ENCODE measurements around the gene SHF. TPM values are rescaled to one million over a fixed set of nuclear protein-coding genes. Genes with fewer than 3 reads are reported as not detected.

SHF gene
- total RNA-seq, 1 donor from 2014 or later, result 7.1 TPM

DNA sequence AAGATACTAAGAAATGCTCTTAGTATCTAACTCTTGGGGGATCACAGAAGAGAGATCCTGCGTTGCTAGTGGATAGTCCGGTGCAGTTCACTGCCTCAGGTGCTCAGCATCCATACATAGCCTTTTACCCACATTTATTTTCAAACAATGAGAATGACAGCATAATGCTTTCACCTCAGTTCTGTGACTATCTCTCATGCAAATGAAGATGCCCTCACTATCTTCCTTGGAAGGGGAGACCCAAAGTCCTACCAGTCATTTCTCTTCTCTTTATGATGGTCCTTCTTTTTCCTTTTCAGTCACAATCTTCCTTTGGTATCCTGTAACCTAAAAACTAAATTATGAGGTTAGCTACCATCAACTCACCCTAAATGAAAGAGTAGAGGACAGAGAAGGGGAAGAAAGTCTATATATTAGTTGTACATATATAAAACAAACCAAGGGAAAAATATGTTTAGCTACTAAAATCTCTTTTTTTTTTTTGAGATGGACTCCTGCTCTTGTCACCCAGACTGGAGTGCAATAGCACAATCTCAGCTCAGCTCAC is 33.4 kb upstream of the SHF start:
- ATAC-seq (no peak), DNase-seq (no peak)
- Histone ChIP-seq H3K36me3 (no peaks in the 10 kb centered on the region), H3K27ac (no peak overlapping the region), H3K9me3 (no peaks in the 10 kb centered on the region), H3K4me1 (no peaks in the 10 kb centered on the region), H3K27me3 (peaks cover 17% of the 10 kb centered on the region), H3K4me3 (no peak overlapping the region)
- intact Hi-C loops (cut with DNase I), result no loop called here
- TF ChIP-seq, protein P1, sequence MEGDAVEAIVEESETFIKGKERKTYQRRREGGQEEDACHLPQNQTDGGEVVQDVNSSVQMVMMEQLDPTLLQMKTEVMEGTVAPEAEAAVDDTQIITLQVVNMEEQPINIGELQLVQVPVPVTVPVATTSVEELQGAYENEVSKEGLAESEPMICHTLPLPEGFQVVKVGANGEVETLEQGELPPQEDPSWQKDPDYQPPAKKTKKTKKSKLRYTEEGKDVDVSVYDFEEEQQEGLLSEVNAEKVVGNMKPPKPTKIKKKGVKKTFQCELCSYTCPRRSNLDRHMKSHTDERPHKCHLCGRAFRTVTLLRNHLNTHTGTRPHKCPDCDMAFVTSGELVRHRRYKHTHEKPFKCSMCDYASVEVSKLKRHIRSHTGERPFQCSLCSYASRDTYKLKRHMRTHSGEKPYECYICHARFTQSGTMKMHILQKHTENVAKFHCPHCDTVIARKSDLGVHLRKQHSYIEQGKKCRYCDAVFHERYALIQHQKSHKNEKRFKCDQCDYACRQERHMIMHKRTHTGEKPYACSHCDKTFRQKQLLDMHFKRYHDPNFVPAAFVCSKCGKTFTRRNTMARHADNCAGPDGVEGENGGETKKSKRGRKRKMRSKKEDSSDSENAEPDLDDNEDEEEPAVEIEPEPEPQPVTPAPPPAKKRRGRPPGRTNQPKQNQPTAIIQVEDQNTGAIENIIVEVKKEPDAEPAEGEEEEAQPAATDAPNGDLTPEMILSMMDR (IDR thresholded peaks at IDR 0.05), result no peak

DNA sequence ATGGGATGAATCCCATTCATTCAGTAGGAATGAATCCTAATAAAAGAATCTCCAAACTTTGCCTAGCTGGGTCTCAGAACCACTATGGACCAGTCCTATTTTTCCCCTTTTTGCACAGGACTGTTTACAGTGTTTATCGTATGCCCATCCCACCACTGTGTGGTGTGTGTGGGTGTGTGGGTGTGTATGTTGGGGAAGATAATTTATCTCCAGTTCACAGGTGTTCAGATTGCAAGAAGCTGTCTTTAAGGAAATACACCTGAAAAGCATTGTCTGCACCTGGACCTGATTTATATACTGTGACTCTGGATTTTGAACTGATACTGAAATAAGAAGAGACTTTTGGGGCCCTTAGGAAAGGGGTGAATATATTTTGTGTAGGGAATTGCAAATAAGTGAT is 24.7 kb upstream of the SHF start:
- no peaks in the 10 kb centered on the region for H3K9me3 ChIP-seq
- H3K4me1 ChIP-seq, result no peaks in the 10 kb centered on the region
- H3K36me3 ChIP-seq, result no peaks in the 10 kb centered on the region
- H3K4me3 ChIP-seq, result no peak overlapping the region
- ATAC-seq, result no peak
- no peaks in the 10 kb centered on the region for H3K27me3 ChIP-seq
- no peak for DNase-seq
- TF ChIP-seq, protein P1 (IDR thresholded peaks at IDR 0.05), result no peak
- intact Hi-C loops (cut with DNase I), result no loop called here
- H3K27ac ChIP-seq, result no peak overlapping the region

GRCh38 chr15:45205192-45205591 is 17.4 kb upstream of the SHF start:
- Histone ChIP-seq H3K27ac (no peak overlapping the region), H3K9me3 (no peaks in the 10 kb centered on the region), H3K4me1 (peaks cover 9% of the 10 kb centered on the region), H3K27me3 (no peaks in the 10 kb centered on the region), H3K36me3 (no peaks in the 10 kb centered on the region), H3K4me3 (no peak overlapping the region)
- peak; percentile 59 for ATAC-seq
- intact Hi-C loops (cut with DNase I), result no loop called here
- TF ChIP-seq, protein P1 (IDR thresholded peaks at IDR 0.05), result peak; percentile 72
- no peak for DNase-seq

- TF ChIP-seq, protein P1 (IDR thresholded peaks at IDR 0.05), result no peak
- H3K36me3 ChIP-seq, result no peaks in the 10 kb centered on the region
- no peak overlapping the region for H3K4me3 ChIP-seq
- intact Hi-C loops (cut with DNase I), result no loop called here
- DNase-seq (no peak), ATAC-seq (no peak)
- H3K4me1 ChIP-seq, result peaks cover 9% of the 10 kb centered on the region
- no peaks in the 10 kb centered on the region for H3K9me3 ChIP-seq
- H3K27me3 ChIP-seq, result no peaks in the 10 kb centered on the region
- peak overlapping the region; percentile 25 for H3K27ac ChIP-seq
These were observed 15.4 kb upstream of the SHF start for GRCh38 chr15:45203182-45203581.

DNA sequence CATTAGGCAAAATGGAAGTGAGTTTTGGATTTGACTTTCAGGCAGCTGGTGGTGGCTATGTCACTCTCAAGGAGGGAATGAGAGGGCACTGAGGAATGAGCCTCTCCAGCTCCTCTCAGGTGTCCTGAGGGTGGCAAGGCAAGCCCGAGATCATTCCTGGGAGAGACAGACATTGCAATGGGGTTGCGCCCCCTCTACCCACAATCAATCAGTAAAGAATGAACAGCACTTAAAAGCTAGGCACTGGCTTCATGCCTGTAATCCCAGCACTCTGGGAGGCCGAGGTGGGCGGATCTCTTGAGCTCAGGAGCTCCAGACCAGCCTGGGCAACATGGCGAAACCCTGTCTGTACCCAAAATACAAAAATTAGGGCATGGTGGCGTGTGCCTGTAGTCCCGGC is 14.1 kb upstream of the SHF start:
- no peaks in the 10 kb centered on the region for H3K36me3 ChIP-seq
- H3K9me3 ChIP-seq, result no peaks in the 10 kb centered on the region
- intact Hi-C loops (cut with DNase I), result no loop called here
- no peaks in the 10 kb centered on the region for H3K27me3 ChIP-seq
- no peak overlapping the region for H3K4me3 ChIP-seq
- peaks cover 9% of the 10 kb centered on the region for H3K4me1 ChIP-seq
- ATAC-seq, result no peak
- H3K27ac ChIP-seq, result peak overlapping the region; percentile 97
- TF ChIP-seq, protein P1 (IDR thresholded peaks at IDR 0.05), result no peak
- DNase-seq, result no peak

DNA sequence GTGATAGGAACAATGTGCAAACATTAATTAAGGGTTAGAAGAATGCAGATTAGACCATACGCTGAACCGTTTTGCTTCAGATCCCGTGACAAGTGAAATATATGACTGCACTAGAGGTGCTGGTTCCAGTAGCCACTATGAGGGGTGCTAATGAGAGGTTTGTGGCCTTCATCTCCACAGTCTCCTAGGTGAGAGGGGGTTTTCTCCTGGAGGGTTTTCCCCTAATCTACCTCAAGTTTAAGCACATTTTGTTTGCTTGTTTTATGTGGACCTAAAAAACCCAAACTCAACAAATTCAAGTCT is 13.7 kb upstream of the SHF start:
- intact Hi-C loops (cut with DNase I), result no loop called here
- Histone ChIP-seq H3K27me3 (no peaks in the 10 kb centered on the region), H3K4me1 (peaks cover 9% of the 10 kb centered on the region), H3K36me3 (no peaks in the 10 kb centered on the region), H3K27ac (peak overlapping the region; percentile 97), H3K4me3 (no peak overlapping the region), H3K9me3 (no peaks in the 10 kb centered on the region)
- DNase-seq (no peak), ATAC-seq (no peak)
- TF ChIP-seq, protein P1 (IDR thresholded peaks at IDR 0.05), result no peak

All from upper lobe of right lung (tissue), 1 donor.